SK-N-SH treated with all-trans-retinoic acid at 6 μM for 48 hours (cell line): ENCODE data around the gene UGT2A3.

Experiments used
- ARNTL ChIP-seq: fragments of 450-650 bp; formaldehyde crosslinking; IDR thresholded peaks from 2 replicates; pipeline ENCODE4 v1.5.0; 2020; ENCODE audit warnings: low read depth, mild to moderate bottlenecking, moderate library complexity, borderline replicate concordance
- BACH2 ChIP-seq: fragments of 250-450 bp; sonication (Bioruptor Pico); IDR thresholded peaks from 2 replicates; pipeline ENCODE4 v1.9.0; 2021; ENCODE audit warnings: mild to moderate bottlenecking, borderline replicate concordance
- OSR1 ChIP-seq: fragments of 250-450 bp; sonication (Bioruptor Pico); IDR thresholded peaks from 2 replicates; pipeline ENCODE4 v1.8.0; 2022; ENCODE audit warnings: moderate library complexity, mild to moderate bottlenecking, inconsistent platforms
- ZFP3 ChIP-seq: fragments of 250-450 bp; sonication (Bioruptor Pico); IDR thresholded peaks from 2 replicates; pipeline ENCODE4 v1.5.0; 2020; ENCODE audit warnings: mild to moderate bottlenecking, moderate library complexity
- ZNF70 ChIP-seq: fragments of 450-650 bp; formaldehyde crosslinking; IDR thresholded peaks from 2 replicates; pipeline ENCODE4 v1.5.0; 2020; ENCODE audit warnings: mild to moderate bottlenecking, moderate library complexity
- TF ChIP-seq, protein P1 (sequence below): fragments of 250-450 bp; sonication (Bioruptor Pico); IDR thresholded peaks from 2 replicates; pipeline ENCODE4 v1.5.0; 2020; ENCODE audit warnings: mild to moderate bottlenecking, moderate library complexity
- TF ChIP-seq, protein P2 (sequence below): fragments of 250-450 bp; sonication (Bioruptor Pico); IDR thresholded peaks from 2 replicates; pipeline ENCODE4 v1.5.1; 2020; ENCODE audit warnings: low read depth, mild to moderate bottlenecking, moderate library complexity

DNA sequence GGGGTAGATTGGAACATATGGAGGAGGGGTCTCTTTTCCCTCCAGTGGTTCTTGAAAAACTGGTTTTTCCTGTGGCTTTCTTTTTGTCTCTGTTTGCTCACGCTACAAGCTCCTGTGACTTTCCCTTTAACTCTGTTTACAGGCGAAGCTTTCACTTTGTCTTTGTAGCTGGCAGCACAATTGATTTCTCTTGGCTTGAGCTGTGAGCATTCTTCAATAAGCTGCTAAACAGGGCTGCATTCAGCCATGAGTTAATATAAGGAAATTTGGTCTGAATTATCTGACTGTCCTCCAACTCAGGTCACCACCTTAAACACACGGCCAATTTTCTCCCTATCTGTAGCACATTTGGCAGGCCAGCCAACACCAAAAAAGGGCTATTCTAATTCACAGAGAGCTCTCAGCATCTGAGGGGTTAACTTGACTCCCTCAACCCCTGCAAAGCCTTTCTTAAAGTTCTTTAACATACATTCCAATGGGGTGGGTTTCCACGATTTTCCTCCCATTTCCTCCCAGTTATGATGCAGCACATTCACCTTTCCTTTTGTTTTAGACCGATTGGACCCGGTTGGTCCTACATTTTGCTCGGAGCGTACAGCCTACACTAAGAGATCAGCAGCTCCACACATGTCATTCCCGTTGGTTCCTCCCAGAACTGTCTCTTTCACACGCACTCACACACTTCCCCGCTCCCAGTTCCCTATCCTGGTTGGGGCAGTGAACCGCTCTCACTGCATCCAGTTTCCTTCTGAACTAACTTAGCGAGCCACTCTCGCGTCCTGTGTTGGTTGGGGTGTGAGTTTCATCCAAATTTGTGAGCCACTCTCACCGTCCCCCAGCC is 45.4 kb downstream of the UGT2A3 start:
- TF ChIP-seq BACH2 (CRISPR knock-in tag) (no peak), ZNF70 (no peak), ZFP3 (CRISPR knock-in tag) (no peak), OSR1 (CRISPR knock-in tag) (no peak), ARNTL (no peak)
- TF ChIP-seq, protein P1, sequence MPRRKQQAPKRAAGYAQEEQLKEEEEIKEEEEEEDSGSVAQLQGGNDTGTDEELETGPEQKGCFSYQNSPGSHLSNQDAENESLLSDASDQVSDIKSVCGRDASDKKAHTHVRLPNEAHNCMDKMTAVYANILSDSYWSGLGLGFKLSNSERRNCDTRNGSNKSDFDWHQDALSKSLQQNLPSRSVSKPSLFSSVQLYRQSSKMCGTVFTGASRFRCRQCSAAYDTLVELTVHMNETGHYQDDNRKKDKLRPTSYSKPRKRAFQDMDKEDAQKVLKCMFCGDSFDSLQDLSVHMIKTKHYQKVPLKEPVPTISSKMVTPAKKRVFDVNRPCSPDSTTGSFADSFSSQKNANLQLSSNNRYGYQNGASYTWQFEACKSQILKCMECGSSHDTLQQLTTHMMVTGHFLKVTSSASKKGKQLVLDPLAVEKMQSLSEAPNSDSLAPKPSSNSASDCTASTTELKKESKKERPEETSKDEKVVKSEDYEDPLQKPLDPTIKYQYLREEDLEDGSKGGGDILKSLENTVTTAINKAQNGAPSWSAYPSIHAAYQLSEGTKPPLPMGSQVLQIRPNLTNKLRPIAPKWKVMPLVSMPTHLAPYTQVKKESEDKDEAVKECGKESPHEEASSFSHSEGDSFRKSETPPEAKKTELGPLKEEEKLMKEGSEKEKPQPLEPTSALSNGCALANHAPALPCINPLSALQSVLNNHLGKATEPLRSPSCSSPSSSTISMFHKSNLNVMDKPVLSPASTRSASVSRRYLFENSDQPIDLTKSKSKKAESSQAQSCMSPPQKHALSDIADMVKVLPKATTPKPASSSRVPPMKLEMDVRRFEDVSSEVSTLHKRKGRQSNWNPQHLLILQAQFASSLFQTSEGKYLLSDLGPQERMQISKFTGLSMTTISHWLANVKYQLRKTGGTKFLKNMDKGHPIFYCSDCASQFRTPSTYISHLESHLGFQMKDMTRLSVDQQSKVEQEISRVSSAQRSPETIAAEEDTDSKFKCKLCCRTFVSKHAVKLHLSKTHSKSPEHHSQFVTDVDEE = no peak
- TF ChIP-seq, protein P2, sequence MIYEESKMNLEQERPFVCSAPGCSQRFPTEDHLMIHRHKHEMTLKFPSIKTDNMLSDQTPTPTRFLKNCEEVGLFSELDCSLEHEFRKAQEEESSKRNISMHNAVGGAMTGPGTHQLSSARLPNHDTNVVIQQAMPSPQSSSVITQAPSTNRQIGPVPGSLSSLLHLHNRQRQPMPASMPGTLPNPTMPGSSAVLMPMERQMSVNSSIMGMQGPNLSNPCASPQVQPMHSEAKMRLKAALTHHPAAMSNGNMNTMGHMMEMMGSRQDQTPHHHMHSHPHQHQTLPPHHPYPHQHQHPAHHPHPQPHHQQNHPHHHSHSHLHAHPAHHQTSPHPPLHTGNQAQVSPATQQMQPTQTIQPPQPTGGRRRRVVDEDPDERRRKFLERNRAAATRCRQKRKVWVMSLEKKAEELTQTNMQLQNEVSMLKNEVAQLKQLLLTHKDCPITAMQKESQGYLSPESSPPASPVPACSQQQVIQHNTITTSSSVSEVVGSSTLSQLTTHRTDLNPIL (CRISPR knock-in tag) = no peak
